Right lobe of liver (tissue), 4 donors: ENCODE results near the gene RCAN1.

Source experiments
- CTCF ChIP-seq, 4 donors: fragments of 200-600 bp in 3 of 4; fragments of 450-650 bp in 1 of 4; IDR thresholded peaks; one replicate each; pipeline versions ENCODE4 v1.5.1 to v1.8.0; 2016 to 2022; ENCODE audit warnings: antibody characterized with exemption in 4 of 4, mild to moderate bottlenecking in 2 of 4
- POLR2A ChIP-seq: fragments of 450-650 bp; IDR thresholded peaks from one replicate; pipeline ENCODE4 v1.6.1; 2017; ENCODE audit warnings: antibody characterized with exemption, mild to moderate bottlenecking
- donor health status: DM: no; HTN: no; CAD: no.
- donor health status: DM: no; HTN: no; CAD: no.
- donor health status: DM: no; HTN: yes; CAD: no.

GRCh38 chr21:34560021-34560420 lies 54.9 kb downstream of the RCAN1 start:
- no peak for TF ChIP-seq CTCF (IDR thresholded peaks at IDR 0.05)
- TF ChIP-seq POLR2A = no peak
